ELF-1 (cell line): ENCODE data around the gene LILRA6.
"Not testable (repeated sequence)": the region's sequence is repeated elsewhere in the genome, so short reads cannot be mapped to it uniquely, and the experiment has no call there.

ENCODE experiments used
- DNase-seq: peaks from one replicate; pipeline ENCODE4 v3.0.0-alpha.2; 2016; ENCODE audit warnings: low read depth, low spot score

LILRA6 gene

DNA sequence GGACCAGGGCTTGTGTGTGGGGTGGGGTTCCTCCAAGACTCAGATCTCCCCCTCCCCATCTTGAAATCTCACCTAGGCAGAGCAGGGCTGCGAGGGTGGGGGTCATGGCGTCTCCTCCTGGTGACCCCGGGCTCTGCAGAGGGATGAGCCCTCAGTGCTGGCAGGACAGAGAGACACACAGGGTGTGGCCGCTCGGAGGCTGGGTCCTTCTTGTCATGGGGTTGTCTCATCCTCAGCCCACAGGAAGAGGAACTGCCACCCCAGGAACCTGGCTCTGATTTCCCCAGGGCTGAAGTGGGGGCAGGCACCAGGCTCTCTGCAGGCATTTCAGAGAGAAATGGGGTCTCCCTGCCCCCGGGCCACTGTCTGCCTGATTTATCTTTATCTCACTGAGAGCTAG lies at the start of gene LILRA6:
LILRA6 (minus strand) TSS at position 145 of the 400 bp plus-strand sequence.
- DNase-seq, result not testable (repeated sequence)

DNA sequence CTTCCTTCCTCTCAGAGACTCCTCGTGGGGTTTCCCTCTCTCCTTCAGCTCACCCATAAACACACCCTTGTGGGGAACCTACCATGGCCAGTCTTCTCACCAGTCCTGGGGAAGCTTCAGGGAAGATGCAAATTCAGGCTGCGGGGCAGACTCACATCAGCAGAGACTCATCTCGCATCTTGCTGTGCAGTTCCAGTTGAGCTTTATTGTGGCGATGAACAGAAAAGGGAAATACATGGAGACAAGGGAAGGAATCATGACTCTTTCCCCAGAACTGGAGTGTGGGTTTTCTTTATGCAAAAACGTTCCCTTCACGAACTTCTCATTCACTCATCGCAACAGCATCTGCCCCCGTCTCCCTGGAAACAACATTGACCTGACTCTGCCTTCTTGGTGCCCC lies 46.6 kb upstream of the LILRA6 start:
- not testable (repeated sequence) for DNase-seq

DNA sequence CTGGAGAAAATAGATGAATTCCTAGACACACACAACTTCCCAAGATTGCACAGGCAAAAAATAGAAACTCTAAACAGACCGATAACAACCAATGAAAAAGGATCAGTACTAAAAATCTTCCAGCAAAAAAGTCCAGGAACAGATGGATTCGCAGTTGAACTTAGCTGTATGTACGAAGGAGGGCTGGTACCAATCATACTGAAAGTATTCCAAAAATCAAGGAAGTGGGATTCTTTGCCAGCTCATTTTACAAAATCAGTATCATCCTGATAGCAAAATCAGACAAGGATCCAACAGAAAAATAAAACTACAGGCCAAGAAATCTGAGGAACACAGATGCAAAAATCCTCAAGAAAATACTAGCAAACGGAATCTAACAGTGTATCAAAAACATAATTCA lies 44.9 kb upstream of the LILRA6 start:
- DNase-seq, result no peak

DNA sequence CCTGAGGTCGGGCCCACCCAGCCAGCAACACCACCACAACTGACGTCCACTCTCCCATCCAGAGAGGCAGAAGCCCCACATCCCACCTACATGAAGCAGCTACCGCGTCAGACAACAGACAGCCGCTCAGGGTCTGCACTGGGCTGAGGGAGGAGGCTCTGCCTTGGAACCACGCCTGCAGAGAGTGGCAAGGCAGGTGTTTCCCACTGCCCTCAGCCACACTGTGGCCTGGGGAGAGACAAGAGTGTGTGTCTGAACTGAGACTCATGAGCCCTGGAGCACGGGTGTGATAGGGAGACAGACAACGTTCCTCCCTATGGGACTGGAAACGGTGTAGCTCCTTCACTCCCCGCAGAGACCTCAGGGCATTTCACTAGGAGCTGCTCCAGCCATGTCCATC lies 43.7 kb upstream of the LILRA6 start:
- DNase-seq, result not testable (repeated sequence)

DNA sequence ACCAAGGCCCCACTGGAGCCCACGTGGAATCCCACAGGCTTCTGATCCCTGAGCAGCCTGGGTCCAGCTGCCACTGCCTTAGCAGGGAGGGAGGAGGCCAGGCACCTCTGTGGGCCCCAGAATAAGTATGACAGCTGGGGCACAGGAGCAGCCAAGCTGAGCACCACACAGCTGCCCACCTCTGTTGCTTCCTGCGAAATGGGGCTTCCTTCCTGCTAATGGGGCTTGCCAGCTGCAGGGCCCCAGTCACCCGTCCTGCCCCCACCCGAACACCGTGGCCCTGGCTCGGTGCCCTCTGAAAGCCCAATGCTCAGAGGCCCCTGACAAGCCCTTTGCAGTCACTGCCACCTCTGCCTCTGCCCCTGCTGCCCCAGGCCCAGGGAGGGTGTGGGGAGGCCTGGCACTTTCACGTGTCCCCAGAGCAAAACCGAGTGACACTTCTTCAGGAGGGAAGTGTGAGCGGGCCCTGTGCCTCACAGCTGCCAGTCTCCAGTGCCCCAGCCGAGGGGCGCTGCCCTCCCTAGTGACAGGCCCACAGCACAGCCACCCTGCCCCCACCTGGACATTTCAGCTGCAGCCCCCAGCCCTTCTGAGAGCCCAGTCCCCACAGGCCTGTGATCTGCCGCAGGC lies 43.0 kb upstream of the LILRA6 start:
- DNase-seq, result not testable (repeated sequence)

DNA sequence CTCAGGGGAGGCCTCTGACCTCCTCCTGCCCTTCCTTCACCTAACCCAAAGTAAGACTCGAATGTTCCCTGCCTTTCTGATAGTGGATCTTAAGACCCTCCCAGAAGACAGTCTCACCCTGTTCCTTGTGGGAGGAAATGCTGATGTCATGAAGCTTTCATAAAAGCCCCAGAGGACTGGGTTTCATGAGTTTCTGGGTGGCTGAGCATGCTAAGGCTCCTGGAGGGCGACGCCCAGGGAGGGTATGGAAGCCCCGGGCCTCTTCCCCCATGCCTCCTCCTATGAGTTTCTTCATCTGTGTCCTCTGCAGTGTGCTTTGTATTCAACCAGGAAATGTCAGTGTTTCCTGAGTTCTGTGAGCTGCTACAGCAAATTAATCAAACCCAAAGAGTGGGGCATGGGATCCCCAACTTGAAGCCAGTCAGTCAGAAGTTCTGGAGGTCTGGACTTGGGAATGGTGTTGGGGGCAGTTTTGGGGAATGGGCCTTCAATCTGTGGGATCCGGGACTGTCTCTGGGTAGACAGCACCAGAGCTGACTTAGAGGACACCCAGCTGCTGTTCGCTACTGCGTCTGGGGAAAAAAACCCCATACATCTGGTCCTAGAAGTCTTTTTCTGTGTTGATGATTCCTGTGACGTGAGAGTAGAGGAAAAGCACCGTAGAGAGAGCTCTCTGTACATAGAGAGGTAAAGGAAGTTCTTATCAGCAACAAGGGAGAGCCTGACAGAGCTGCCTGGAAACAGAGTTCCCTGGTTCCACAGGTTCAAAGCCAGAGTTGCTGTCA lies 40.3 kb upstream of the LILRA6 start:
- no peak for DNase-seq

DNA sequence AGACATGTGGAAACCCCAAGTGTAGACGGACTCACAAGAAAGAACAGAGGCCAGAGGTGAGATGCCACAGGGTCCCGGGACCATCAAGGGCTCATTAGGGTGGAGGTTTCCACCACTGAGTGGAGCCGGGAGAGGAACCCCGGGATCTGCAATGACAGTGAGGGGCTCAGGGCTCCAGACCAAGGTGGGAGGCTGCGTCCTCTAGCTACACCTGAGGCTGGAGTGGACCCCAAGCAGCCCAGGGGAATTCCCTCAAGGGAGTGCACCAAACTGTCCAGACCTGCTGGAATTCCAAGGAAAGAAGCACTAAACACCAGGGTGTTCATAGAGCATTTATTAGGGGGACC lies 39.1 kb upstream of the LILRA6 start:
- DNase-seq, result not testable (repeated sequence)

DNA sequence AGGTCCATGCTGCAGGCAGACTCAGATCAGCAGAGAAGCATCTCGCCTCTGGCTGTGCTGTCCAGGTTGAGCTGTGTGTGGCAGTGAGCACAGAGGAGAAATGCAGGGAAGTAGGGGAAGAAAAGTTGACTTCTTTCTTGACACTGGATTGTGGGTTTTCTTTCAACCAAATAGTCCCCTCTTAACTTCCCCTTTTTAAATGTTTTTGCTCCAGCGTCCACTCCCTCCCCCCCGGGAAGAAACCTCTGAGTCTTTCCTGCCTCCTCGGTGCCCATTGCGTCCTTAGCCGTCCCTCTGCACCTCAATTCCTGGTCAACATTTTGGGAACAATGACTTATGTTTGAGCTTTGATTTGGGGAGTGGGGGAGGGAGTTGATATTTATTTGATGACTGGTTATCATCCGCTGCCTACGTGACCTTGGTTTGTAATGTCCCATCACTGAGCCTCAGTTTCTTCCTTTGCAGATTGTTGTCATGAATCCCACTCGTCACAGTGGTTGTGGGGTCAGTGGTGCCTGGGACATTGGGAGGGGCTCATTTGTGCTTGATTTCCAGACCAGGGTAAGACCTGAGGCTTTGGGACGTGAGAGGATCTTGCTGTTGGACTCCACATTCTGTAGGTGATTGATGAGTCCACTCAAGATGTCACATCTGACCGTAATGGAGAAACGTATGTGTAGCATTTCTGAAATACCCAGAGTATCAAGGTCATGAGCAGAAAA lies 38.6 kb upstream of the LILRA6 start, which contains the start of gene LILRB2:
LILRB2 (minus strand) TSS at position 104 of the 722 bp plus-strand sequence. CDS start 614 bp downstream, outside the sequence.
- DNase-seq, result no peak

DNA sequence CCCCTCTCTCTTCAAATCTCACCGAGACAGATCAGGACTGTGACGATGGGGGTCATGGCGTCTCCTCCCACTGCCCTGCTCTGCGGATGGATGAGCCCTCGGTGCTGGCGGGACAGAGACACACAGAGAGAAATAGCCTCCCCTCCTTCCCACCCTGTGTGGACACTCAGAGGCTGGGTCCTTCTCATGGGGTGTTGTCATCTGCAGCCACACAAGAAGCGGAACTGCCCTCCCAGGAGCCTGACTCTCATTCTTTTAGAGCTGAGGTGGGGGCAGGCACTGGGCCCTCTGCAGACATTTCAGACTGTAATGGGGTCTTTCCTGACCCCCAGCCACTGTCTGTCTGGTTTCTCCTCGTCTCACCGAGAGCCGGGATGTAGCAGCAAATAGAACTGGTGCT lies 37.9 kb upstream of the LILRA6 start:
- not testable (repeated sequence) for DNase-seq

DNA sequence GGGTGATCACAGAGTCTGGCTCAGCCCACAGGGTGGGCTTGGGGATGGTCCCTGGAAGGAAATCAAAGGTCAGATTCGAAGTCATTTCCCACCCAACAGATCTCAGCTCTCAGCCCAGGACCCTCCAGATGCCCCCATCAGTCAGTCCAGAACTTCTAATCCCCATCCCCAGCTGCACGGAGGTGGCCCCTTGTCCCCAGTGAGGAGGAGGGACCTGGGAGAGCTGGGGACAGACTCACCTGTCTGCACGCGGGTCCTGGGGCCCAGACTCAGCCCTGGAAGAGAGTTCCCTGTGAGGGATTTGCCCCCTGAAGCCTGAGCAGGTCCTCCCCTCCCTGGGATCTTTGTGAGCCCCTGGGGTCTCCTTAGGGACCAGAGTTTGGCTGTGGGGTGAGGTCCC lies 37.4 kb upstream of the LILRA6 start:
- not testable (repeated sequence) for DNase-seq

DNA sequence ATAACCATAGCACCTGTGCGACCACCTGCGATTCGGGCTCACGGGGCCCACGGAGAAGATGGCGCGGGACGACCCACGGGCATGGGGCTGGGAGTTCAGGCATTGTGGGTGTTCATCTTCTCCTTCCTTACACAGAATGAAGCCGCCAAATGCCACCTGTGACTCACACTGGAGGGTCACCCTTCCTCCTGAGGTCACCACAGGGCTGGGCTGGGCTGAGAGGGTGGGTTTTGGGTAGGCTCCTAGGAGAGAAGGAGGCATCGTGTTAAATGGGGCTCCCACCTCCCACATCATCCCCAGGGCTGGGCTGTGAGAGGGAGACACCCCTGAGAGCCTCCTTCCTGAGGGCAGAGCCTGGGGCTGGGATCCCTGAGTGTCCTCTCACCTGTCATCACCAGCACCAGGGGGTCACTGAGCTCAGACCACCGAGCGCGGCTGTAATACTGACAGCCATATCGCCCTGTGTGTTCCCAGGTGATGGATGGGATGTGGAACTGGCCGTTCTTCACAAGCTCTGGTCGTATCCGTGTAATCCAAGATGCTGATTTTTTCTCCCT lies 36.9 kb upstream of the LILRA6 start:
- DNase-seq, result no peak

DNA sequence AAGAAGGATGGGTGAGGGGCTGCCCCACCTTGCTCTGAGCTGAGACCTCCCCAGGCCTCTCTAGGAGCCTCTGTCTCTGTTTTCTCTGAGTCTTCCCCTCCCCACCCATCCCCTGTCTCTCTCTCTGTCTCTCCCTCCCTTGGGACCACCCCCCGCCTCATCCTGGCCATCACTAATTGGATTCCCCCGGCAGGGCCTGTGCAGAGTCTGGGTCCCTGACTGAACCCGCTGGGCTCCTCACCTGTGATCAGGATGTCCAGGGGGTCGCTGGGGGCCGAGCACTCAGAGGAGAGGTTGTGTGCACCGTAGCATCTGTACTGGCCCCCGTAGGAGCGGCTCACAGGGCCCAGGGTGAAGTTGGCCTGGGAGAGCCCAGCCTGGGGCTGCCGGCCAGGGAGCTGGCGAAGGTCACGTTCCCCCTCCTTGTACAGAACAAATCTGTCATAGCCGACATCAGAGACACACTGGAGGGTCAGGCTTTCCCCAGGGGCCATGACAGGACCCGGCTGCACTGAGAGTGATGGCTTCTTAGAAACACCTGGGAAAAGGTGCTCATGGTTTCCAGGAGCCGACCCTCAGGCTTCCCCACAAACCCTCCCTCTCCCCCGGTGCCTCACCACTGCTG lies 36.1 kb upstream of the LILRA6 start:
- not testable (repeated sequence) for DNase-seq

DNA sequence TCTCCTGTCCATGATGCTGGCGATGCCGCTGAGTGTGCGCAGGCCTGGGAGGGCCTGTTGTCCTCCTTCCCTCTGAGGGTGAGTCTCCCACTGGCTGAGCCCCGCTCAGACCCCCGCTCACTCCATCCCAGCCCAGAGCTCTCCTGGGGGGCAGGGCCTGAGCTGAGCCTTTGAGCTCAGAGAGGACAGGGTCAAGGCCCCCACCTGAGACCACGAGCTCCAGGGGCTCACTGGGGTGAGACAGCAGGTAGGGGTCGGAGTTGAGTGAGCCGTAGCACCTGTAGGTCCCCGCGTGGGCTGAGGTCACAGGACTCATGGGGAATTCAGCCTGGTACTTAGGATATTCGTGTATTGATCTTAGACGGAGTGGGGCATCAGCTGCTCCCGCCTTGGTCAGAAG lies 35.5 kb upstream of the LILRA6 start:
- DNase-seq, result not testable (repeated sequence)

DNA sequence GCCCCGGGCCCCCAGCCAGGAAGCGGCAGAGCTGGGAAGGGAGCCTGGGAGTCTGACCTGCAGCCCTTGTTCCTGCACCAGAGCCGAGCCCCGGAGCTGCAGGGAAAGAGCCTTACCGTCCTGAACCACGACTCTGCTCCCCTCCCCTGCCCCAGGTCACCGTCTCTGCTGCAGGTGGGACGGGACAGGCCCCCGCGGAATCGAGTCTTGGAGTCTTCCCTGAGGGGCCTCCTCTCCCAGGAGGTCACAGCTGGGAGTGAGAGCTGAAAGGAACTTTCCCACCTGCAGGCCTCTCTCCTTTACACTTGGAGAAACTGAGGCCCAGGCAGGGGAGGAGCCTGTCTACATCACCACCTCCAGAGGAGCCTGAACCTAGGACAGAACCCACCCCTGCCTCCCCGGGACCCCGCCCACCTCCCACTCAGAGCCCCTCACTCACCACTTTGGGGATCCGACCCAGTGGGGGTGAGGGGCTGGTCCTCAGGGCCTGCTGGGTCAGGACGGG lies 34.6 kb upstream of the LILRA6 start:
- not testable (repeated sequence) for DNase-seq

DNA sequence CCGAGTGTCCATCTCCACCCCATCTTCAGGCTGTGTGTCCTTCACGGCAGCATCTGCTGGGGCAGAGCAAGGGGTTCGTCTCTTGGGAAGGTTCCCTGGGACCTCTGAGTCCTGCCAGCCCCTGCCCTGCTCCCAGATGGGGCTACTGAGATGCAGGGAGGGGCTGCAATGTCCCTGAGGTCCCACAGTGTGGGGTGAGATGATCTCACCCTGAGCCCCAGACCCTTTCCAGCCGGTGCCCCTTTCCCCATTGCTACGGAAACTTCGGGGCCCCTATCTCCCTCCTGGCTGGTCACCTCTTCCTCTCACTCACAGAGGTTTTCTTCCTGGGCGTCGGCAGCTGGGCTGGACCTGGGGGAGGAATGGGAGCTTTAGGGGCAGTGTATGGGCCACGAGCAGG lies 33.4 kb upstream of the LILRA6 start:
- no peak for DNase-seq

DNA sequence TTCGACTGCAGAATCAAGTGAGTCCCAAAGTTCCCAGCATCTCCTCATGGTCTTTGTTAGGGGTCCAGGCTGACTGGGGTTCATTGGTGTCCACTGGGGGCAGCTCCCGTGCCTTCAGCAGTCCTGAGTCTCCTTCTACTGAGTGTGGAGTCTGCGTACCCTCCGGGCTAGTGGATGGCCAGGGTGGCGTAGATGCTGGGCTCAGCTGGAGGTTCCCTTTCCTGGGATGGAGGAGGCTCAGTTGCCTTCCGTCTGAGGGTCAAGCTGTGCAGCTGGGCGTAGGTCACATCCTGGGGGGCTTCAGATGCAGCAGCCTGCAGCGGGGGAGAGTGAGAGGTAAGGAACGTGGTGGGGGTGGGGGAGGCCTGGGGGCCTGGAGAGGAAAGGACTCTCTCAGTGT lies 31.9 kb upstream of the LILRA6 start:
- DNase-seq, result not testable (repeated sequence)

DNA sequence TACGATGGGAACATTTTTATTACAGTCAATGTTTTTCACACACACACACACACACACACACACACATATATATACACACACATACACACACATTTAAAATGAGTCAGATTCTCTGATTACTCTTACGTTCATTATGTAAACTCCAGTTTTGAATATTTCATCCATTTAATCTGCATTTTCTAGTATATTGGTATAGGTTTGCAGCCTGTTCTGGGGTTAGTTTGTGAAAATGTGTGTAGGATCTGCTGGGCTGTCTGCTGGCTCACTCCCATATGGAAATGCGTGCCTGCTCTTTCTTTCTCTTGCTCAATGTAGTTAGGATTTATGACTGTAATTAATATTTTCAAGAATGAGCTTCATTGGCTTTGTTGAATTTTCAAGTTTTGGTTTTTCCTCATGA lies 31.2 kb upstream of the LILRA6 start:
- no peak for DNase-seq

DNA sequence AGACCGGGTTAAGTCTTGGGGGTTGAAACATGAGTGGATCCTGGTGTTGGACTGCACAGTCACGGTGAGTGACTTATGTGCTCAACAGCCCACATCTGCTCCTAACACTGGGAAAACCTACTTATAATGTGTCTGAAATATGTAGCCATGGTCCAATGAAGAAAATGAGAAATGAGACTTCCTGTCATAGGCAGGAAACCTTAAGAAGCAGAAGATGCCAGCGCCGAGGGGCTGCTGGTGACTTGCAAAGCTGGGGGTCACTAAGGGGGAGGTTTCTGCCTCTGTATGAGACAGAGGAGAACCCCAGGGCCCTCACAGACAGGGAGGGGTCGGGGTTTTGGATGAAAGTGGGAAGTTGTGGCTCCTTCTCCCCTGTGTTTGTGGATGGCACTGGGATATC lies 29.6 kb upstream of the LILRA6 start:
- DNase-seq, result not testable (repeated sequence)

DNA sequence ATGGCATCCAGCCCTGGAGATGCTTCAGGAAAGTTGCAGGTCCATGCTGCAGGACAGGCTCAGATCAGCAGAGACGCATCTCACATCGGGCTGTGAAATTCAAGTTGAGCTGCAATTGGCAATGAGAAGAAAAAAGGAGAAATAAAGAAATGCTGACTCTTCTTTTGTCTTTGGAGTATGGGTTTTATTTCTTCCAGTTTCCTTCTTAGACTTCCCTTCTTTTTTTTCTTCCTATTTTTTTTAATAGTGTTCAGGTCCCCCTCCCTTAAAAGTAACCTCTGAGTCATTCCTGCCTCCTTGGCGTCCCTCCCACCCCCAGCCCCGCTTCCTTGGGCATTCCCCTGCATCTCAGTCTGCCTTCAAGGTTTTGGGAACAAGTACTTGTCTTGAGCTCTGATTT lies 29.0 kb upstream of the LILRA6 start:
- not testable (repeated sequence) for DNase-seq

DNA sequence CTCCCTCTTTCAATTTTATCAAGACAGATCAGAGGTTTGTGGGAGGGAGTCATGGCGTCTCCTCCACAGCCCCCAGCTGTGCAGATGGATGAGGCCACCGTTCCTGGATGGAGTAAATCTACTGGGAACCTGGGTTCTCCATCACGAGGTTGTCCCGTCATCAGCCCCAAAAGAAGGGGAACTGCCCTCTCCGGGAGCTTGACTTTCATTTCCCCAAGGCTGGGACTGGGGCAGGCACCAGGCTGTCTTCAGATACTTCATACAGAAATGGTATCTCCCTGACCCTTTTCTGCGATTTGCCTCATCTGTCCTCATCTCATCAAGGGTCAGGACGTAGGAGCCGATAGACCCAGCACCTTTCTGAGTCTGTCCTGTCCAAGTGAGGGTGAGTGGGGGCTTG lies 28.5 kb upstream of the LILRA6 start:
- DNase-seq, result no peak

DNA sequence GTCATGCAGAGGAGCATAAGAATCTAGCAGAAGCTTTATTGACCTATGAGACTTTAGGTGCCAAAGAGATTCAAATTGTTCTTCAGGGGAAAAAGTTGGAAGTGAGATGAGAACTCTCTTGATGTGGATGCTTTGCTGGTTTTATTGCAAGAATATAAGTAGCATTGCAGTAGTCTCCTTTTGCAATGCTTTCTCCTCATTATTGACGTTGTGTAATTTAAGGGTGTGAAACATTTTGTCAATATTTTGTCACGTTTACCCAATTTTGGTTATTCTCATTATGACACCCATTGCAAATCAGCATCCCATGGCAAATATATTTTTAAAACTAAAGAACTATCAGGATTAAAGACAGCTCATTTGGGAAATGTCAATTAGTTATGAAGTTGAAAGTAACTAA lies 26.3 kb upstream of the LILRA6 start:
- no peak for DNase-seq

DNA sequence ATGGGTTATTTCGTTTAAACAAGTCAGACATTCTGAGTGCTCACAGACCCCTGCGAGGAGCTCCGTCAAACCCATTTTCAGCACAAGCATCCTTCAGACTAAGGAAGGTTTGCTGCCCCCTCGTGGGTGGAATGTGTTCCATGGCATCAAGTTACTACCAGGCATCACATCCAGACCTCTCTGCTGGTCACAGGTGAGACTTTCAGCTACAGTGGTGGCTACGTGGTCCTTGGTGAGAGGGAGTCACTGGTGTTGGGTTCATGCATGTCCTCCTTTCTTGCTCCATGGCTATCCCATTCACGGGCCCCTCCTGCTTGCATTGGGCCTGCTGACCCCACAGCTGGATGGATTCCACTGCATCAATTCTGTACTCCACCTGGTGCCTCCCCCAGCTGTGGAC lies 23.5 kb upstream of the LILRA6 start:
- peak; percentile 90 for DNase-seq
